GM18907 (cell line): Measurements from ENCODE around the gene HDHD2.

Experiments used
- ATAC-seq: cut with Tn5 transposase; IDR thresholded peaks from one replicate; pipeline ENCODE4 v1.9.1; 2021; ENCODE audit warnings: mild to moderate bottlenecking, moderate library complexity; ENCODE audit not compliant: unreplicated experiment

The HDHD2 gene

GRCh38 chr18:47075098-47075883 lies 75.0 kb downstream of the HDHD2 start:
- no peak for ATAC-seq

- ATAC-seq: no peak
Measured at GRCh38 chr18:47067648-47068047, 82.7 kb downstream of the HDHD2 start.

- no peak for ATAC-seq
Measured at GRCh38 chr18:47063096-47063495, 87.2 kb downstream of the HDHD2 start.

GRCh38 chr18:47062471-47062870 lies 87.8 kb downstream of the HDHD2 start:
- ATAC-seq: no peak
